ENCODE measurements around the gene MEST.

MEST gene

DNA sequence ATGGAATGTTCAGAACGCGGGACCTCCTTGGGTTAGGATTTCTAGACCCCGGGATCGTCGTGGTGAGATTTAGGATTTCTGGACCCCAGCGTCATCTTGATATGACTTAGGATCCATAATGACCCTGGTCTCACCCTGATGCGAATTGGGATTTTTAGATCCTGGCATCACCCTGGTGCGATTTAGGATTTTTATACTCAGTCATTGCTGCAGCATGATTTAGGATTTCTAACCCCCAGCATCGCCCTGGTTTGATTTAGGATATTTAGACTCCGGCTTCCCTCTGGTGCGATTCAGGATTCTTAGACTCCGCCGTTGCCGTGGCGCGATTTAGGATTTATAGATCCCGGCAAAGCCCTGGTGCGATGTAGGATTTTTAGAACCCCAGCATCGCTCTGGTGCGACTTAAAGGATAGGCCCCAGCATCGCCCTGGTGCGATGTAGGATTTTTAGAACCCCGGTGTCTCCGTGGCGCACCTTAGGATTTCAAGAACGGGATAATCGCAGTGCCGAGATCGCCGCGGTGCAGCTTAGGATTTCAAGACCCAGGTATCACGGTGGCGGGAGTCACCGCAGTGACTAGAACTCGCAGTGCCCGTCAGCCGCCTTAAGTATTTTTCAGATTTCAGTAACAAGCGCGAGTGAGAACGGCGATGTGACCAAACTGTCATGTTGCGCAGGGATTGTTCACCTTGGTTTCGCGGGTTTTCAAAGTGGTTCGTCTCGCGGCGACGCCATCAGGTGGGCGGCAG is 814 bp downstream of the MEST start:
- Histone ChIP-seq H3K9me2 (ENCODE audit: low read depth, low read length) (no peaks in the 10 kb centered on the region), H3K9ac (ENCODE audit: low read length) (no peak overlapping the region), H3K4me2 (ENCODE audit: low read length) (peak overlapping the region; percentile 67), H3K79me2 (ENCODE audit: insufficient read depth, low read length) (no peaks in the 10 kb centered on the region), H3K4me1 (ENCODE audit: insufficient read depth, low read length, severe bottlenecking) (peaks cover 21% of the 10 kb centered on the region), H4K20me1 (ENCODE audit: insufficient read depth, low read length) (no peaks in the 10 kb centered on the region), H3K36me3 (ENCODE audit: insufficient read depth, low read length) (peaks cover 9% of the 10 kb centered on the region), H3F3A (ENCODE audit: insufficient read depth, low read length) (no peaks in the 10 kb centered on the region), H3K9me3 (ENCODE audit: low read length) (peaks cover 12% of the 10 kb centered on the region), H3K27ac (ENCODE audit: low read depth, low read length, poor library complexity, severe bottlenecking) (no peak overlapping the region), H3K27me3 (ENCODE audit: insufficient read depth, low read length) (peaks cover 11% of the 10 kb centered on the region; the same call in 1 of the 2 replicates), H3K4me3 (ENCODE audit: low read depth, low read length, poor library complexity, severe bottlenecking) (peak overlapping the region; percentile 50), H2AFZ (ENCODE audit: low read length) (no peak overlapping the region)
- TF ChIP-seq EZH2 (IDR thresholded peaks at IDR 0.05; ENCODE audit: borderline replicate concordance, low read length), result no peak
- TF ChIP-seq, protein P1, sequence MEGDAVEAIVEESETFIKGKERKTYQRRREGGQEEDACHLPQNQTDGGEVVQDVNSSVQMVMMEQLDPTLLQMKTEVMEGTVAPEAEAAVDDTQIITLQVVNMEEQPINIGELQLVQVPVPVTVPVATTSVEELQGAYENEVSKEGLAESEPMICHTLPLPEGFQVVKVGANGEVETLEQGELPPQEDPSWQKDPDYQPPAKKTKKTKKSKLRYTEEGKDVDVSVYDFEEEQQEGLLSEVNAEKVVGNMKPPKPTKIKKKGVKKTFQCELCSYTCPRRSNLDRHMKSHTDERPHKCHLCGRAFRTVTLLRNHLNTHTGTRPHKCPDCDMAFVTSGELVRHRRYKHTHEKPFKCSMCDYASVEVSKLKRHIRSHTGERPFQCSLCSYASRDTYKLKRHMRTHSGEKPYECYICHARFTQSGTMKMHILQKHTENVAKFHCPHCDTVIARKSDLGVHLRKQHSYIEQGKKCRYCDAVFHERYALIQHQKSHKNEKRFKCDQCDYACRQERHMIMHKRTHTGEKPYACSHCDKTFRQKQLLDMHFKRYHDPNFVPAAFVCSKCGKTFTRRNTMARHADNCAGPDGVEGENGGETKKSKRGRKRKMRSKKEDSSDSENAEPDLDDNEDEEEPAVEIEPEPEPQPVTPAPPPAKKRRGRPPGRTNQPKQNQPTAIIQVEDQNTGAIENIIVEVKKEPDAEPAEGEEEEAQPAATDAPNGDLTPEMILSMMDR (IDR thresholded peaks at IDR 0.05; ENCODE audit: low read length), result no peak

DNA sequence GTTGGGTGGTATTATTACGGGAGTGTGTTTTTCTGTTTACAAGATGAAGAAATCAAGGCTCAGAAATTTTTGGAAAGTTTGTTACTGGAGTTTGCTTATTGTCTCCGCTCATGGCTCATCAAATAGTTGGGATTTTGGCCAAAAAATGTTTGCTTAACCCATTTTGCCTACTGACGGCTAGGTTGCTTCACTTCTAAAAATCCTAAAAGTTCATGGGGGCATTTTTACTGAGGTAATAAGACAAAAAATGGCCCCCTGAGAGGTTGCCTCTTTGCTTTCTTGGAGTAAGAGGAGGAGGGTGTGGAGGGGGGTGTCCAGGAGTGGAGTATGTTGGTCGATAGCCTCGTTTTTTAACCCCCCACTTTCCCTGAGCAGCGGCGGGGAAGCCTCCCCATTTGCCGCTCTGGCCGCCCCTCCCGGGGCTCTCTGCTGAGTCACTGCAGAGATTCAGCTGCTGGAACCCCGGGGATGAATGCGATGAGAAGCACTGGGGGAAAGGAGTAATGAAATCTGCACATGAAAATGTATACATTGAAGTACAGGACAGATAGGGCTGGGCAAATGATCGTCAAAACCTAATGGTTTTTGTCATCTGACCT is 1.5 kb downstream of the MEST start:
- no peak overlapping the region for H3K9ac ChIP-seq (ENCODE audit: low read length)
- peaks cover 12% of the 10 kb centered on the region for H3K9me3 ChIP-seq (ENCODE audit: low read length)
- H3K27ac ChIP-seq (ENCODE audit: low read depth, low read length, poor library complexity, severe bottlenecking), result no peak overlapping the region
- H3K4me1 ChIP-seq (ENCODE audit: insufficient read depth, low read length, severe bottlenecking), result peaks cover 21% of the 10 kb centered on the region
- H3K79me2 ChIP-seq (ENCODE audit: insufficient read depth, low read length), result no peaks in the 10 kb centered on the region
- peaks cover 11% of the 10 kb centered on the region; the same call in 1 of the 2 replicates for H3K27me3 ChIP-seq (ENCODE audit: insufficient read depth, low read length)
- H3K36me3 ChIP-seq (ENCODE audit: insufficient read depth, low read length), result peaks cover 15% of the 10 kb centered on the region
- no peak for TF ChIP-seq EZH2 (IDR thresholded peaks at IDR 0.05; ENCODE audit: borderline replicate concordance, low read length)
- TF ChIP-seq, protein P1 (IDR thresholded peaks at IDR 0.05; ENCODE audit: low read length), result no peak
- H3K4me3 ChIP-seq (ENCODE audit: low read depth, low read length, poor library complexity, severe bottlenecking), result no peak overlapping the region
- no peaks in the 10 kb centered on the region for H3F3A ChIP-seq (ENCODE audit: insufficient read depth, low read length)
- H2AFZ ChIP-seq (ENCODE audit: low read length), result no peak overlapping the region
- no peaks in the 10 kb centered on the region for H4K20me1 ChIP-seq (ENCODE audit: insufficient read depth, low read length)
- no peaks in the 10 kb centered on the region for H3K9me2 ChIP-seq (ENCODE audit: low read depth, low read length)
- H3K4me2 ChIP-seq (ENCODE audit: low read length), result no peak overlapping the region

DNA sequence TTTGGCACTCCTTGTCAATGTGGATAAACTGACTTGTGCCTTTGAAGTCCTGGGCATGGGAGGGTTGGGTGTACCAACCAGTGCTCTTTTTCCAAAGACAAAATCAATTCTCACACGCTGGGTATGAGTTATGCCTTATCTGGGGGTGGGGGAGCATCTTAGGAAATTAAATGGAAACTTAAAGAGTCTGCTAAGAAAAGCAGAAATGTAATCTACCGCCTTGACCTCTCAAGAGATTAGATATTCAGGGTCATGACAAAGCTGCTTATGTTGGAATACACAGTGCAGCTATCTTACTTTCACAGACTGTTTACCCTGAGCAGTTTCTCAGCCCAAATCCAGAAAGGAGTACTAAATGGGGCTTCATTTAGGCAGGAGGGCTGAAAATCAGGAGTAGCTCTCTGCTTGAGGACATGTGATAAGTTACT is 2.6 kb downstream of the MEST start:
- Histone ChIP-seq H3K4me3 (ENCODE audit: low read depth, low read length, poor library complexity, severe bottlenecking) (no peak overlapping the region), H3K9me3 (ENCODE audit: low read length) (peaks cover 12% of the 10 kb centered on the region), H3K4me1 (ENCODE audit: insufficient read depth, low read length, severe bottlenecking) (peaks cover 17% of the 10 kb centered on the region), H3F3A (ENCODE audit: insufficient read depth, low read length) (no peaks in the 10 kb centered on the region), H4K20me1 (ENCODE audit: insufficient read depth, low read length) (no peaks in the 10 kb centered on the region), H3K9me2 (ENCODE audit: low read depth, low read length) (no peaks in the 10 kb centered on the region), H3K27me3 (ENCODE audit: insufficient read depth, low read length) (peaks cover 11% of the 10 kb centered on the region; the same call in 1 of the 2 replicates), H3K27ac (ENCODE audit: low read depth, low read length, poor library complexity, severe bottlenecking) (no peak overlapping the region), H2AFZ (ENCODE audit: low read length) (no peak overlapping the region), H3K36me3 (ENCODE audit: insufficient read depth, low read length) (peaks cover 25% of the 10 kb centered on the region), H3K79me2 (ENCODE audit: insufficient read depth, low read length) (no peaks in the 10 kb centered on the region), H3K4me2 (ENCODE audit: low read length) (no peak overlapping the region), H3K9ac (ENCODE audit: low read length) (no peak overlapping the region)
- no peak for TF ChIP-seq EZH2 (IDR thresholded peaks at IDR 0.05; ENCODE audit: borderline replicate concordance, low read length)
- TF ChIP-seq, protein P1 (IDR thresholded peaks at IDR 0.05; ENCODE audit: low read length), result no peak
